Neural progenitor cell (in vitro differentiated cells): Measurements from ENCODE around the gene CYTH3.

Source experiments
- EZH2 ChIP-seq: fragments of 200-600 bp; sonication (generic); IDR thresholded peaks from 2 replicates; pipeline ENCODE4 v1.6.1; 2017; ENCODE audit warnings: antibody characterized with exemption, mild to moderate bottlenecking, moderate library complexity
- TF ChIP-seq, protein P1 (sequence below): fragments of 200-600 bp; sonication (generic); IDR thresholded peaks from 2 replicates; pipeline ENCODE4 v1.5.1; 2017; ENCODE audit warnings: antibody characterized with exemption, mild to moderate bottlenecking

DNA sequence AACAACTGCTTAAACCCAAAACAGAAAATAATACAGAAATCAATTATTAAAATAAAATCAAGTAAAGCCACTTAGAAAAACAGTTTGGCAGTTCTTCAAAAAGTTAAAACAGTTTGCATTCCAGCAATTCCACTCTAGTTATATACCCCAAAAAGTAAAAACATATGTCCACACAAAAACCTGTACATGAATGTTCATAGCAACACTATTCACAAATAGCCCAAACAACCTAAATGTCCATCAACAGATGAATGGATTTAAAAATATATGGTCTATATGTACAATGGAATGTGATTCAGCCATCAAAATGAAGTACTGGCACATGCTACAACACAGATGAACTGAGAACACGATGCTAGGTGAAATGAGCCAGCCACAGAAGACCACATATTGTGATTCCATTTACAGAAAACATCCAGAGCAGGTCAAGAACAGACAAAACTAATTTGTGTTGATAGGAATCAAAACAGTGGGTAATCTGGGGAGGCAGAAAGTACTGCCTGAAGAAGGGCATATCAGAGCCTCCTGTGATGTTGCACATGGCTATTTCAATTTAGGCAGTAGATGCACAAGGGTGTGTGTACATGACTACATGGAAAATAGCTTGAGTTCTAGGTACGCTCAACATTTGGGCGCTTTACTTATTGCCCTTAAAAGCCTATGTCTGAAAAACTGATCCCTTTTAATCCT, 66.3 kb downstream of the CYTH3 start:
- TF ChIP-seq, protein P1, sequence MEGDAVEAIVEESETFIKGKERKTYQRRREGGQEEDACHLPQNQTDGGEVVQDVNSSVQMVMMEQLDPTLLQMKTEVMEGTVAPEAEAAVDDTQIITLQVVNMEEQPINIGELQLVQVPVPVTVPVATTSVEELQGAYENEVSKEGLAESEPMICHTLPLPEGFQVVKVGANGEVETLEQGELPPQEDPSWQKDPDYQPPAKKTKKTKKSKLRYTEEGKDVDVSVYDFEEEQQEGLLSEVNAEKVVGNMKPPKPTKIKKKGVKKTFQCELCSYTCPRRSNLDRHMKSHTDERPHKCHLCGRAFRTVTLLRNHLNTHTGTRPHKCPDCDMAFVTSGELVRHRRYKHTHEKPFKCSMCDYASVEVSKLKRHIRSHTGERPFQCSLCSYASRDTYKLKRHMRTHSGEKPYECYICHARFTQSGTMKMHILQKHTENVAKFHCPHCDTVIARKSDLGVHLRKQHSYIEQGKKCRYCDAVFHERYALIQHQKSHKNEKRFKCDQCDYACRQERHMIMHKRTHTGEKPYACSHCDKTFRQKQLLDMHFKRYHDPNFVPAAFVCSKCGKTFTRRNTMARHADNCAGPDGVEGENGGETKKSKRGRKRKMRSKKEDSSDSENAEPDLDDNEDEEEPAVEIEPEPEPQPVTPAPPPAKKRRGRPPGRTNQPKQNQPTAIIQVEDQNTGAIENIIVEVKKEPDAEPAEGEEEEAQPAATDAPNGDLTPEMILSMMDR = no peak
- no peak for TF ChIP-seq EZH2
